SK-N-SH (cell line): ENCODE measurements around the gene SCYGR7.

ENCODE experiments used
- EZH2phosphoT487 ChIP-seq: fragments of 200-600 bp; sonication (generic); IDR thresholded peaks from 2 replicates; pipeline ENCODE4 v1.6.1; 2017; ENCODE audit warnings: low read depth, mixed run types, mild to moderate bottlenecking, antibody characterized with exemption, moderate library complexity, borderline replicate concordance
- IRF3 ChIP-seq: fragments of 150-350 bp; IDR thresholded peaks from 2 replicates; pipeline ENCODE4 v1.6.1; 2016; ENCODE audit warnings: mild to moderate bottlenecking, low read depth, low read length
- NRF1 ChIP-seq: IDR thresholded peaks from 2 replicates; pipeline ENCODE4 v1.6.1; 2012; ENCODE audit warnings: low read depth, mild to moderate bottlenecking, low read length
- POLR2AphosphoS5 ChIP-seq: IDR thresholded peaks from 2 replicates; pipeline ENCODE4 v1.6.1; 2012; ENCODE audit warnings: low read depth, low read length
- RAD21 ChIP-seq: IDR thresholded peaks from 2 replicates; pipeline ENCODE4 v1.6.1; 2012; ENCODE audit warnings: mild to moderate bottlenecking, low read length
- TF ChIP-seq, protein P1 (sequence below): fragments of 200-600 bp; sonication (generic); IDR thresholded peaks from 2 replicates; pipeline ENCODE4 v1.6.1; 2017; ENCODE audit warnings: antibody characterized with exemption, mild to moderate bottlenecking, moderate library complexity
- TF ChIP-seq, protein P2 (sequence below): IDR thresholded peaks from 2 replicates; pipeline ENCODE4 v1.6.1; 2012; ENCODE audit warnings: mild to moderate bottlenecking, low read depth, low read length, moderate library complexity
- TF ChIP-seq, protein P3 (sequence below): IDR thresholded peaks from 2 replicates; pipeline ENCODE4 v1.4.0; 2012; ENCODE audit warnings: low read depth, borderline replicate concordance

GRCh38 chr2:227719641-227720040, 8.5 kb upstream of the SCYGR7 start:
- TF ChIP-seq, protein P1, sequence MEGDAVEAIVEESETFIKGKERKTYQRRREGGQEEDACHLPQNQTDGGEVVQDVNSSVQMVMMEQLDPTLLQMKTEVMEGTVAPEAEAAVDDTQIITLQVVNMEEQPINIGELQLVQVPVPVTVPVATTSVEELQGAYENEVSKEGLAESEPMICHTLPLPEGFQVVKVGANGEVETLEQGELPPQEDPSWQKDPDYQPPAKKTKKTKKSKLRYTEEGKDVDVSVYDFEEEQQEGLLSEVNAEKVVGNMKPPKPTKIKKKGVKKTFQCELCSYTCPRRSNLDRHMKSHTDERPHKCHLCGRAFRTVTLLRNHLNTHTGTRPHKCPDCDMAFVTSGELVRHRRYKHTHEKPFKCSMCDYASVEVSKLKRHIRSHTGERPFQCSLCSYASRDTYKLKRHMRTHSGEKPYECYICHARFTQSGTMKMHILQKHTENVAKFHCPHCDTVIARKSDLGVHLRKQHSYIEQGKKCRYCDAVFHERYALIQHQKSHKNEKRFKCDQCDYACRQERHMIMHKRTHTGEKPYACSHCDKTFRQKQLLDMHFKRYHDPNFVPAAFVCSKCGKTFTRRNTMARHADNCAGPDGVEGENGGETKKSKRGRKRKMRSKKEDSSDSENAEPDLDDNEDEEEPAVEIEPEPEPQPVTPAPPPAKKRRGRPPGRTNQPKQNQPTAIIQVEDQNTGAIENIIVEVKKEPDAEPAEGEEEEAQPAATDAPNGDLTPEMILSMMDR = no peak
- TF ChIP-seq EZH2phosphoT487 = no peak
- no peak for TF ChIP-seq RAD21
- TF ChIP-seq NRF1 = no peak
- TF ChIP-seq, protein P2, sequence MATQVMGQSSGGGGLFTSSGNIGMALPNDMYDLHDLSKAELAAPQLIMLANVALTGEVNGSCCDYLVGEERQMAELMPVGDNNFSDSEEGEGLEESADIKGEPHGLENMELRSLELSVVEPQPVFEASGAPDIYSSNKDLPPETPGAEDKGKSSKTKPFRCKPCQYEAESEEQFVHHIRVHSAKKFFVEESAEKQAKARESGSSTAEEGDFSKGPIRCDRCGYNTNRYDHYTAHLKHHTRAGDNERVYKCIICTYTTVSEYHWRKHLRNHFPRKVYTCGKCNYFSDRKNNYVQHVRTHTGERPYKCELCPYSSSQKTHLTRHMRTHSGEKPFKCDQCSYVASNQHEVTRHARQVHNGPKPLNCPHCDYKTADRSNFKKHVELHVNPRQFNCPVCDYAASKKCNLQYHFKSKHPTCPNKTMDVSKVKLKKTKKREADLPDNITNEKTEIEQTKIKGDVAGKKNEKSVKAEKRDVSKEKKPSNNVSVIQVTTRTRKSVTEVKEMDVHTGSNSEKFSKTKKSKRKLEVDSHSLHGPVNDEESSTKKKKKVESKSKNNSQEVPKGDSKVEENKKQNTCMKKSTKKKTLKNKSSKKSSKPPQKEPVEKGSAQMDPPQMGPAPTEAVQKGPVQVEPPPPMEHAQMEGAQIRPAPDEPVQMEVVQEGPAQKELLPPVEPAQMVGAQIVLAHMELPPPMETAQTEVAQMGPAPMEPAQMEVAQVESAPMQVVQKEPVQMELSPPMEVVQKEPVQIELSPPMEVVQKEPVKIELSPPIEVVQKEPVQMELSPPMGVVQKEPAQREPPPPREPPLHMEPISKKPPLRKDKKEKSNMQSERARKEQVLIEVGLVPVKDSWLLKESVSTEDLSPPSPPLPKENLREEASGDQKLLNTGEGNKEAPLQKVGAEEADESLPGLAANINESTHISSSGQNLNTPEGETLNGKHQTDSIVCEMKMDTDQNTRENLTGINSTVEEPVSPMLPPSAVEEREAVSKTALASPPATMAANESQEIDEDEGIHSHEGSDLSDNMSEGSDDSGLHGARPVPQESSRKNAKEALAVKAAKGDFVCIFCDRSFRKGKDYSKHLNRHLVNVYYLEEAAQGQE = no peak
- TF ChIP-seq, protein P3, sequence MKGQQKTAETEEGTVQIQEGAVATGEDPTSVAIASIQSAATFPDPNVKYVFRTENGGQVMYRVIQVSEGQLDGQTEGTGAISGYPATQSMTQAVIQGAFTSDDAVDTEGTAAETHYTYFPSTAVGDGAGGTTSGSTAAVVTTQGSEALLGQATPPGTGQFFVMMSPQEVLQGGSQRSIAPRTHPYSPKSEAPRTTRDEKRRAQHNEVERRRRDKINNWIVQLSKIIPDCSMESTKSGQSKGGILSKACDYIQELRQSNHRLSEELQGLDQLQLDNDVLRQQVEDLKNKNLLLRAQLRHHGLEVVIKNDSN = no peak
- TF ChIP-seq IRF3 = no peak
- TF ChIP-seq POLR2AphosphoS5 = no peak
